Neural cell (in vitro differentiated cells): ENCODE data around the gene NR1H2. TPM values are rescaled to one million over a fixed set of nuclear protein-coding genes. Genes with fewer than 3 reads are reported as not detected.

Source experiments
- H2AFZ ChIP-seq: fragments of 200-600, 300-800 bp; sonication (generic), shearing (Covaris generic); 2 replicates; pipeline ENCODE4 v1.6.0; 2014; ENCODE audit warnings: low read depth, mild to moderate bottlenecking, antibody characterized with exemption, low read length, moderate library complexity
- H3F3A ChIP-seq: fragments of 200-600 bp; shearing (Covaris generic); 2 replicates; pipeline ENCODE4 v1.6.1; 2016; ENCODE audit warnings: mild to moderate bottlenecking, moderate library complexity, mixed read lengths, antibody characterized with exemption, low read length; ENCODE audit not compliant: insufficient read depth, poor library complexity, severe bottlenecking
- H3K27ac ChIP-seq: fragments of 200-600, 300-800 bp; sonication (generic), shearing (Covaris generic); 2 replicates; pipeline ENCODE4 v1.5.1; 2014; ENCODE audit warnings: mild to moderate bottlenecking, low read length, moderate library complexity
- H3K27me3 ChIP-seq: fragments of 300-800, 200-600 bp; sonication (generic), shearing (Covaris generic); 2 replicates; pipeline ENCODE4 v1.6.0; 2014; ENCODE audit warnings: mild to moderate bottlenecking, low read depth, low read length, moderate library complexity; ENCODE audit not compliant: insufficient read depth
- H3K36me3 ChIP-seq: fragments of 300-800, 200-600 bp; sonication (generic), shearing (Covaris generic); 2 replicates; pipeline ENCODE4 v1.5.1; 2014; ENCODE audit warnings: mild to moderate bottlenecking, antibody characterized with exemption, low read length, moderate library complexity; ENCODE audit not compliant: insufficient read depth
- H3K4me2 ChIP-seq: fragments of 300-800, 200-600 bp; sonication (generic), shearing (Covaris generic); 2 replicates; pipeline ENCODE4 v1.6.0; 2014; ENCODE audit warnings: mild to moderate bottlenecking, low read length
- H3K4me3 ChIP-seq: fragments of 300-800, 200-600 bp; sonication (generic), shearing (Covaris generic); 2 replicates; pipeline ENCODE4 v1.5.1; 2014; ENCODE audit warnings: mild to moderate bottlenecking, low read length, moderate library complexity
- H3K79me2 ChIP-seq: fragments of 200-600 bp; shearing (Covaris generic); replicated peaks from 2 replicates; pipeline ENCODE4 v1.6.0; 2014; ENCODE audit warnings: mild to moderate bottlenecking, low read length, moderate library complexity; ENCODE audit not compliant: insufficient read depth
- H3K9ac ChIP-seq: fragments of 300-800, 200-600 bp; sonication (generic), shearing (Covaris generic); 2 replicates; pipeline ENCODE4 v1.6.1; 2016; ENCODE audit warnings: mild to moderate bottlenecking, low read length, mixed read lengths
- H3K9me2 ChIP-seq: fragments of 200-600 bp; shearing (Covaris generic); 2 replicates; pipeline ENCODE4 v1.6.1; 2016; ENCODE audit warnings: mild to moderate bottlenecking, low read length, mixed read lengths; ENCODE audit not compliant: insufficient read depth
- H3K9me3 ChIP-seq: fragments of 200-600, 300-800 bp; sonication (generic), shearing (Covaris generic); 2 replicates; pipeline ENCODE4 v1.6.1; 2016; ENCODE audit warnings: mild to moderate bottlenecking, mixed run types, low read length, moderate library complexity, mixed read lengths
- H4K20me1 ChIP-seq: fragments of 200-600 bp; shearing (Covaris generic); 2 replicates; pipeline ENCODE4 v1.6.1; 2016; ENCODE audit warnings: mild to moderate bottlenecking, mixed run types; ENCODE audit not compliant: insufficient read depth
- CTCF ChIP-seq: fragments of 450-650 bp; IDR thresholded peaks from 2 replicates; pipeline ENCODE4 v1.5.1; 2014; ENCODE audit warnings: antibody characterized with exemption, mild to moderate bottlenecking, moderate library complexity; ENCODE audit not compliant: poor library complexity, severe bottlenecking
- EP300 ChIP-seq: fragments of 450-650 bp; conservative IDR thresholded peaks from 2 replicates; pipeline ENCODE4 v1.6.1; 2014; ENCODE audit warnings: antibody characterized with exemption, mild to moderate bottlenecking, moderate library complexity; ENCODE audit not compliant: poor library complexity, severe bottlenecking
- EZH2 ChIP-seq: fragments of 200-600, 300-800 bp; shearing (Covaris generic), sonication (generic); IDR thresholded peaks from 2 replicates; pipeline ENCODE4 v1.6.1; 2014; ENCODE audit warnings: antibody characterized with exemption, low read length, borderline replicate concordance, mild to moderate bottlenecking; ENCODE audit not compliant: insufficient read depth, poor library complexity, severe bottlenecking
- MXI1 ChIP-seq: fragments of 450-650 bp; conservative IDR thresholded peaks from 2 replicates; pipeline ENCODE4 v1.6.1; 2014; ENCODE audit warnings: antibody characterized with exemption, mild to moderate bottlenecking; ENCODE audit not compliant: poor library complexity, severe bottlenecking
- POLR2AphosphoS5 ChIP-seq: IDR thresholded peaks from 2 replicates; pipeline ENCODE4 v1.6.1; 2012
- RAD21 ChIP-seq: fragments of 450-650 bp; conservative IDR thresholded peaks from 2 replicates; pipeline ENCODE4 v1.6.1; 2014; ENCODE audit warnings: antibody characterized with exemption, mild to moderate bottlenecking, moderate library complexity
- SMC3 ChIP-seq: fragments of 450-650 bp; conservative IDR thresholded peaks from 2 replicates; pipeline ENCODE4 v1.6.1; 2014; ENCODE audit warnings: antibody characterized with exemption, mild to moderate bottlenecking, moderate library complexity; ENCODE audit not compliant: poor library complexity
- TAF1 ChIP-seq: IDR thresholded peaks from 2 replicates; pipeline ENCODE4 v1.6.1; 2012; ENCODE audit warnings: low read depth
- polyA plus RNA-seq: library from polyadenylated mRNA; depleted of rRNA; stranded (reverse); fragments of >200 nt; gene quantifications from 2 replicates; pipeline ENCODE4 v1.2.3, GENCODE V29; 2014
- TF ChIP-seq, protein P1 (sequence below): IDR thresholded peaks from 2 replicates; pipeline ENCODE4 v1.6.1; 2012; ENCODE audit warnings: borderline replicate concordance

NR1H2 gene
- polyA plus RNA-seq, 1 donor from 2014 or later: 18.5 TPM

DNA sequence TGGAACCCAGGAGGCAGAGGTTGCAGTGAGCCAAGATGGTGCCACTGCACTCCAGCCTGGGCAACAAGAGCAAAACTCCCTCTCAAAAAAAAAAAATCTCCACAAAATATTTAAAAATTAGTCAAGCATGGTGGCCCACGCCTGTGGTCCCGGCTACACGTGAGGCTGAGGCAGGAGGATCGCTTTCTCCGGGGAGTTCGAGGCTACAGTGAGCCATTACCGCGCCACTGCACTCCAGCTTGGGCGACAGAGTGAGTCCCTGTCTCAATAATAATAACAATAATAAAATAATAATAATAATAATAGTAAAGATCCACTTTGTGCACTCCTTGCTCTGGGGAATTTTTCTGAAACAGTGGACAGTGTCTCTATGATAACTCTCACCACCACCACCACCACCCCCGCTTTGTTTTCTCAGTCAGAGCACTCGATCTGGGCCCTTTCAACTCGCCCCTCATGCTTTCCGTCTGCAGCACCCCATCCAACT, 19.5 kb upstream of the NR1H2 start:
- no peak for TF ChIP-seq RAD21
- TF ChIP-seq POLR2AphosphoS5: no peak
- no peak for TF ChIP-seq TAF1
- TF ChIP-seq CTCF: no peak
- TF ChIP-seq EZH2: no peak
- TF ChIP-seq, protein P1, sequence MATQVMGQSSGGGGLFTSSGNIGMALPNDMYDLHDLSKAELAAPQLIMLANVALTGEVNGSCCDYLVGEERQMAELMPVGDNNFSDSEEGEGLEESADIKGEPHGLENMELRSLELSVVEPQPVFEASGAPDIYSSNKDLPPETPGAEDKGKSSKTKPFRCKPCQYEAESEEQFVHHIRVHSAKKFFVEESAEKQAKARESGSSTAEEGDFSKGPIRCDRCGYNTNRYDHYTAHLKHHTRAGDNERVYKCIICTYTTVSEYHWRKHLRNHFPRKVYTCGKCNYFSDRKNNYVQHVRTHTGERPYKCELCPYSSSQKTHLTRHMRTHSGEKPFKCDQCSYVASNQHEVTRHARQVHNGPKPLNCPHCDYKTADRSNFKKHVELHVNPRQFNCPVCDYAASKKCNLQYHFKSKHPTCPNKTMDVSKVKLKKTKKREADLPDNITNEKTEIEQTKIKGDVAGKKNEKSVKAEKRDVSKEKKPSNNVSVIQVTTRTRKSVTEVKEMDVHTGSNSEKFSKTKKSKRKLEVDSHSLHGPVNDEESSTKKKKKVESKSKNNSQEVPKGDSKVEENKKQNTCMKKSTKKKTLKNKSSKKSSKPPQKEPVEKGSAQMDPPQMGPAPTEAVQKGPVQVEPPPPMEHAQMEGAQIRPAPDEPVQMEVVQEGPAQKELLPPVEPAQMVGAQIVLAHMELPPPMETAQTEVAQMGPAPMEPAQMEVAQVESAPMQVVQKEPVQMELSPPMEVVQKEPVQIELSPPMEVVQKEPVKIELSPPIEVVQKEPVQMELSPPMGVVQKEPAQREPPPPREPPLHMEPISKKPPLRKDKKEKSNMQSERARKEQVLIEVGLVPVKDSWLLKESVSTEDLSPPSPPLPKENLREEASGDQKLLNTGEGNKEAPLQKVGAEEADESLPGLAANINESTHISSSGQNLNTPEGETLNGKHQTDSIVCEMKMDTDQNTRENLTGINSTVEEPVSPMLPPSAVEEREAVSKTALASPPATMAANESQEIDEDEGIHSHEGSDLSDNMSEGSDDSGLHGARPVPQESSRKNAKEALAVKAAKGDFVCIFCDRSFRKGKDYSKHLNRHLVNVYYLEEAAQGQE: no peak
- TF ChIP-seq SMC3: no peak
- TF ChIP-seq MXI1: no peak
- no peak for TF ChIP-seq EP300
- H3K9me2 ChIP-seq: no peaks in the 10 kb centered on the region
- no peaks in the 10 kb centered on the region for H3K27me3 ChIP-seq
- no peak overlapping the region for H3K4me3 ChIP-seq
- no peaks in the 10 kb centered on the region for H4K20me1 ChIP-seq
- H3K9me3 ChIP-seq: no peaks in the 10 kb centered on the region
- no peak overlapping the region for H2AFZ ChIP-seq
- no peak overlapping the region for H3K27ac ChIP-seq
- H3K79me2 ChIP-seq: no peaks in the 10 kb centered on the region
- H3K36me3 ChIP-seq: no peaks in the 10 kb centered on the region
- no peak overlapping the region for H3K4me2 ChIP-seq
- no peaks in the 10 kb centered on the region for H3F3A ChIP-seq
- no peak overlapping the region for H3K9ac ChIP-seq

GRCh38 chr19:50357178-50358100, 18.8 kb upstream of the NR1H2 start:
- H4K20me1 ChIP-seq: no peaks in the 10 kb centered on the region

More at GRCh38 chr19:50357178-50358100, 18.8 kb upstream of the NR1H2 start:
- Histone ChIP-seq H3K27ac (no peak overlapping the region), H3K36me3 (no peaks in the 10 kb centered on the region), H3K4me3 (no peak overlapping the region), H3K9ac (no peak overlapping the region), H3F3A (no peaks in the 10 kb centered on the region), H2AFZ (no peak overlapping the region), H3K79me2 (no peaks in the 10 kb centered on the region), H3K9me2 (no peaks in the 10 kb centered on the region), H3K27me3 (no peaks in the 10 kb centered on the region), H3K9me3 (no peaks in the 10 kb centered on the region), H3K4me2 (no peak overlapping the region)
- TF ChIP-seq TAF1 (no peak), RAD21 (peak; percentile 49), MXI1 (no peak), SMC3 (peak; percentile 63), EZH2 (no peak), EP300 (no peak), CTCF (peak; percentile 64), POLR2AphosphoS5 (no peak)
- TF ChIP-seq, protein P1: no peak
